ENCODE measurements around the gene AP3B2.

GRCh38 chr15:82651708-82652107, 58.0 kb downstream of the AP3B2 start:
- TF ChIP-seq, protein P1, sequence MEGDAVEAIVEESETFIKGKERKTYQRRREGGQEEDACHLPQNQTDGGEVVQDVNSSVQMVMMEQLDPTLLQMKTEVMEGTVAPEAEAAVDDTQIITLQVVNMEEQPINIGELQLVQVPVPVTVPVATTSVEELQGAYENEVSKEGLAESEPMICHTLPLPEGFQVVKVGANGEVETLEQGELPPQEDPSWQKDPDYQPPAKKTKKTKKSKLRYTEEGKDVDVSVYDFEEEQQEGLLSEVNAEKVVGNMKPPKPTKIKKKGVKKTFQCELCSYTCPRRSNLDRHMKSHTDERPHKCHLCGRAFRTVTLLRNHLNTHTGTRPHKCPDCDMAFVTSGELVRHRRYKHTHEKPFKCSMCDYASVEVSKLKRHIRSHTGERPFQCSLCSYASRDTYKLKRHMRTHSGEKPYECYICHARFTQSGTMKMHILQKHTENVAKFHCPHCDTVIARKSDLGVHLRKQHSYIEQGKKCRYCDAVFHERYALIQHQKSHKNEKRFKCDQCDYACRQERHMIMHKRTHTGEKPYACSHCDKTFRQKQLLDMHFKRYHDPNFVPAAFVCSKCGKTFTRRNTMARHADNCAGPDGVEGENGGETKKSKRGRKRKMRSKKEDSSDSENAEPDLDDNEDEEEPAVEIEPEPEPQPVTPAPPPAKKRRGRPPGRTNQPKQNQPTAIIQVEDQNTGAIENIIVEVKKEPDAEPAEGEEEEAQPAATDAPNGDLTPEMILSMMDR (IDR thresholded peaks at IDR 0.05), result no peak
- no peak for TF ChIP-seq POLR2A (IDR thresholded peaks at IDR 0.05)
